Endothelial cell of umbilical vein (primary cell): ENCODE measurements around the gene FAM168A. TPM values are rescaled to one million over a fixed set of nuclear protein-coding genes. Genes with fewer than 3 reads are reported as not detected.

Source experiments
- BruUV-seq: library from RNA; stranded (reverse); fragments of 400-500 nt; replicated peaks from 2 replicates; lab custom pipeline; 2021; lab: Mats Ljungman, UMichigan
- CTCF ChIA-PET: fragments of 300-600, 350-600 bp; sonication (Branson Sonifier 250); formaldehyde crosslinking; loops from one replicate; lab custom pipeline; 2021; ENCODE audit warnings: antibody characterized with exemption, inconsistent platforms; lab: Charles Lee
- POLR2A ChIA-PET: fragments of 300-600, 350-600 bp; sonication (Branson Sonifier 250); formaldehyde crosslinking; loops from one replicate; lab custom pipeline; 2021; ENCODE audit warnings: antibody characterized with exemption, inconsistent platforms; lab: Charles Lee
- DNase-seq: peaks from one replicate; pipeline ENCODE4 v3.0.0-alpha.2; 2011; ENCODE audit warnings: low read depth, low spot score
- FAIRE-seq: peaks from 2 replicates; lab custom pipeline; 2011; peaks lifted over from hg19 to GRCh38; lab: Jason Lieb, UNC
- H2AFZ ChIP-seq: 2 replicates; pipeline ENCODE4 v1.6.0; 2012; ENCODE audit warnings: low read depth, low read length, control low read depth, inconsistent platforms
- H3K27ac ChIP-seq: 2 replicates; pipeline ENCODE4 v1.5.1; 2011; ENCODE audit warnings: low read depth, mild to moderate bottlenecking, control low read depth, low read length, moderate library complexity; ENCODE audit not compliant: insufficient read depth
- H3K27me3 ChIP-seq, 2 experiments: 2 replicates each; pipeline versions ENCODE4 v1.6.0 to v1.6.1; 2011; ENCODE audit warnings: low read length in 2 of 2, mixed read lengths in 1 of 2; ENCODE audit not compliant: control insufficient read depth in 2 of 2, insufficient read depth in 2 of 2
- H3K36me3 ChIP-seq, 2 experiments: 2 replicates in 1 of 2; 3 replicates in 1 of 2; pipeline ENCODE4 v1.5.1; 2011; ENCODE audit warnings: low read length in 2 of 2, mild to moderate bottlenecking in 1 of 2, moderate library complexity in 1 of 2; ENCODE audit not compliant: control insufficient read depth in 2 of 2, insufficient read depth in 2 of 2; ENCODE audit errors: extremely low read depth in 1 of 2
- H3K4me1 ChIP-seq: 3 replicates; pipeline ENCODE4 v1.5.1; 2011; ENCODE audit warnings: mild to moderate bottlenecking, low read length; ENCODE audit not compliant: control insufficient read depth, insufficient read depth; ENCODE audit errors: extremely low read depth
- H3K4me2 ChIP-seq: 2 replicates; pipeline ENCODE4 v1.6.1; 2011; ENCODE audit warnings: low read length, control low read depth, mixed read lengths; ENCODE audit not compliant: insufficient read depth
- H3K4me3 ChIP-seq, 3 experiments: fragments of 200-600 bp in 1 of 3; sonication (generic), shearing (Covaris generic) in 1 of 3; replicated peaks in 1 of 3; 2 replicates each; pipeline ENCODE4 v1.5.1; 2011 to 2016; ENCODE audit warnings: control low read depth in 3 of 3, low read length in 3 of 3, mild to moderate bottlenecking in 2 of 3, inconsistent platforms in 1 of 3, low read depth in 1 of 3, moderate library complexity in 1 of 3; ENCODE audit not compliant: insufficient read depth in 1 of 3
- H3K79me2 ChIP-seq: 2 replicates; pipeline ENCODE4 v1.6.0; 2012; ENCODE audit warnings: low read length, inconsistent platforms; ENCODE audit not compliant: control insufficient read depth, insufficient read depth
- H3K9ac ChIP-seq: replicated peaks from 2 replicates; pipeline ENCODE3; 2011; ENCODE audit warnings: low read length, control low read depth; ENCODE audit not compliant: insufficient read depth; ENCODE audit errors: extremely low read depth
- H3K9me1 ChIP-seq: replicated peaks from 3 replicates; pipeline ENCODE4 v1.6.0; 2011; ENCODE audit warnings: mild to moderate bottlenecking, low read length; ENCODE audit not compliant: control insufficient read depth, insufficient read depth; ENCODE audit errors: extremely low read depth
- H3K9me3 ChIP-seq: replicated peaks from 2 replicates; pipeline ENCODE4 v1.5.1; 2012; ENCODE audit warnings: low read length, inconsistent platforms; ENCODE audit not compliant: control insufficient read depth, insufficient read depth
- H4K20me1 ChIP-seq: replicated peaks from 2 replicates; pipeline ENCODE3; 2011; ENCODE audit warnings: mild to moderate bottlenecking, low read length; ENCODE audit not compliant: control insufficient read depth, insufficient read depth; ENCODE audit errors: extremely low read depth
- FOS ChIP-seq: IDR thresholded peaks from 2 replicates; pipeline ENCODE4 v1.6.1; 2011; ENCODE audit warnings: mild to moderate bottlenecking, low read length, moderate library complexity, borderline replicate concordance; ENCODE audit not compliant: insufficient read depth
- GATA2 ChIP-seq: IDR thresholded peaks from 2 replicates; pipeline ENCODE4 v1.7.0; 2011; ENCODE audit warnings: low read depth, mild to moderate bottlenecking, moderate library complexity, mixed read lengths, low read length; ENCODE audit not compliant: insufficient read length, insufficient read depth
- JUN ChIP-seq: IDR thresholded peaks from 2 replicates; pipeline ENCODE4 v1.6.1; 2011; ENCODE audit warnings: borderline replicate concordance, low read depth; ENCODE audit not compliant: insufficient read length, insufficient read depth
- MYC ChIP-seq: IDR thresholded peaks from one replicate; pipeline ENCODE4 v1.6.1; 2011; ENCODE audit warnings: mild to moderate bottlenecking, low read depth, low read length
- POLR2A ChIP-seq: IDR thresholded peaks from 2 replicates; pipeline ENCODE4 v1.6.1; 2012; ENCODE audit warnings: low read depth, mild to moderate bottlenecking, control low read depth, low read length
- POLR2AphosphoS5 ChIP-seq: IDR thresholded peaks from 2 replicates; pipeline ENCODE4 v1.6.1; 2012; ENCODE audit warnings: low read depth, mild to moderate bottlenecking, control low read depth, low read length, moderate library complexity; ENCODE audit not compliant: insufficient read depth
- dilution Hi-C: fragments of 300-500 bp; cut with MboI; formaldehyde crosslinking; loops from one replicate; pipeline ENCODE4 v1.15.0; 2019; ENCODE audit warnings: low sequenced_read_pairs; ENCODE audit not compliant: extremely low pct_ligation_motif_present
- intact Hi-C: fragments of 100-400 bp; cut with micrococcal nuclease; formaldehyde crosslinking; loops from one replicate; pipeline ENCODE4 v1.10.0; 2022
- polyA plus RNA-seq, 4 experiments: library from polyadenylated mRNA; depleted of rRNA in 3 of 4; stranded (reverse) in 3 of 4; unstranded in 1 of 4; fragments of >200 nt; gene quantifications; 2 replicates each; pipeline versions ENCODE4 v1.2.1 to v1.2.3, GENCODE V29; 2011 to 2012; ENCODE audit warnings: missing spikeins in 1 of 4
- total RNA-seq: library from RNA; stranded (reverse); gene quantifications from 2 replicates; pipeline ENCODE4 v1.2.3, GENCODE V29; 2021
- TF ChIP-seq, protein P1 (sequence below): IDR thresholded peaks from 2 replicates; pipeline ENCODE4 v1.6.1; 2011; ENCODE audit not compliant: insufficient read depth, insufficient read length
- TF ChIP-seq, protein P2 (sequence below), 2 donors: IDR thresholded peaks; 1 replicate in 1 of 2; 2 replicates in 1 of 2; pipeline ENCODE4 v1.5.1; 2011; ENCODE audit warnings: low read length in 2 of 2, mild to moderate bottlenecking in 2 of 2, moderate library complexity in 2 of 2, control low read depth in 1 of 2, inconsistent platforms in 1 of 2, low read depth in 1 of 2; ENCODE audit not compliant: insufficient read depth in 1 of 2; ENCODE audit errors: extremely low read depth in 1 of 2

The FAM168A gene
- total and polyA plus RNA-seq, 2 donors (not counting 3 experiments of a cell fraction or from before 2014, with no cell fraction given) = 17.0 to 20.5 TPM

DNA sequence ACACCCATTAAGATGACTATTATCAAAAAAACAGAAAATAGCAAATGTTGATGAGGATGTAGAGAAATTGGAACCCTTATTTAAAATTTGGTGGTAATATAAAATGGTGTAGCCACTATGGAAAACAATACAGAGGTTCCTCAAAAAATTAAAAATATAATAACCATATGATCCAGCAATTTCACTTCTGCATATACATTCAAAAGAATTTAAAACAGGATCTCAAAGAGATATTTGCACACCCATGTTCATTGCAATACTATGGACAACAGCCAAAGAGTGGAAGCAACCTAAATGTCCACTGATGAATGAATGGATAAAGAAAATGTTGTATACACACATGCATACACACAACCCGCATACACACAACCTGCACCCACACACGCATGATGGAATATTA, 102.2 kb downstream of the FAM168A start:
- intact Hi-C loops (no loop called here), dilution Hi-C loops (no loop called here)
- Histone ChIP-seq H3K36me3 (no peaks in the 10 kb centered on the region), H3K9ac (no peak overlapping the region), H2AFZ (no peak overlapping the region), H3K79me2 (no peaks in the 10 kb centered on the region), H3K4me1 (no peaks in the 10 kb centered on the region), H4K20me1 (no peaks in the 10 kb centered on the region), H3K27ac (no peak overlapping the region), H3K4me2 (no peak overlapping the region), H3K27me3 (no peaks in the 10 kb centered on the region), H3K4me3 (no peak overlapping the region), H3K9me1 (no peaks in the 10 kb centered on the region), H3K9me3 (no peaks in the 10 kb centered on the region)
- ChIA-PET POLR2A (no interaction called here), CTCF (no interaction called here)
- TF ChIP-seq FOS (no peak), JUN (no peak), POLR2AphosphoS5 (no peak), MYC (no peak), POLR2A (no peak), GATA2 (no peak)
- TF ChIP-seq, protein P1, sequence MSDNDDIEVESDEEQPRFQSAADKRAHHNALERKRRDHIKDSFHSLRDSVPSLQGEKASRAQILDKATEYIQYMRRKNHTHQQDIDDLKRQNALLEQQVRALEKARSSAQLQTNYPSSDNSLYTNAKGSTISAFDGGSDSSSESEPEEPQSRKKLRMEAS = no peak
- TF ChIP-seq, protein P2, sequence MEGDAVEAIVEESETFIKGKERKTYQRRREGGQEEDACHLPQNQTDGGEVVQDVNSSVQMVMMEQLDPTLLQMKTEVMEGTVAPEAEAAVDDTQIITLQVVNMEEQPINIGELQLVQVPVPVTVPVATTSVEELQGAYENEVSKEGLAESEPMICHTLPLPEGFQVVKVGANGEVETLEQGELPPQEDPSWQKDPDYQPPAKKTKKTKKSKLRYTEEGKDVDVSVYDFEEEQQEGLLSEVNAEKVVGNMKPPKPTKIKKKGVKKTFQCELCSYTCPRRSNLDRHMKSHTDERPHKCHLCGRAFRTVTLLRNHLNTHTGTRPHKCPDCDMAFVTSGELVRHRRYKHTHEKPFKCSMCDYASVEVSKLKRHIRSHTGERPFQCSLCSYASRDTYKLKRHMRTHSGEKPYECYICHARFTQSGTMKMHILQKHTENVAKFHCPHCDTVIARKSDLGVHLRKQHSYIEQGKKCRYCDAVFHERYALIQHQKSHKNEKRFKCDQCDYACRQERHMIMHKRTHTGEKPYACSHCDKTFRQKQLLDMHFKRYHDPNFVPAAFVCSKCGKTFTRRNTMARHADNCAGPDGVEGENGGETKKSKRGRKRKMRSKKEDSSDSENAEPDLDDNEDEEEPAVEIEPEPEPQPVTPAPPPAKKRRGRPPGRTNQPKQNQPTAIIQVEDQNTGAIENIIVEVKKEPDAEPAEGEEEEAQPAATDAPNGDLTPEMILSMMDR (IDR thresholded peaks at IDR 0.05; ENCODE audit: extremely low read depth in 1 of 2, insufficient read depth in 1 of 2, low read depth in 1 of 2, low read length in 2 of 2) = no peak
- DNase-seq (no peak), FAIRE-seq (no peak)
- no TSS peak for BruUV-seq
